Suprapubic skin (tissue), 4 donors: ENCODE results near the gene CRYZL1.

Experiments
- EP300 ChIP-seq: sonication (generic); formaldehyde crosslinking; IDR thresholded peaks from one replicate; pipeline ENCODE4 v1.6.1; 2017; ENCODE audit warnings: antibody characterized with exemption
- POLR2A ChIP-seq, 2 donors: fragments of 450-650 bp; IDR thresholded peaks; one replicate each; pipeline ENCODE4 v1.6.1; 2017; ENCODE audit warnings: antibody characterized with exemption in 2 of 2, mild to moderate bottlenecking in 2 of 2, moderate library complexity in 2 of 2
- POLR2AphosphoS5 ChIP-seq, 3 donors: sonication (generic); formaldehyde crosslinking; IDR thresholded peaks; one replicate each; pipeline ENCODE4 v1.6.1; 2017; ENCODE audit warnings: antibody characterized with exemption in 3 of 3
- TF ChIP-seq, protein P1 (sequence below), 2 donors: fragments of 200-600 bp in 1 of 2; fragments of 450-650 bp in 1 of 2; sonication (generic) in 1 of 2; IDR thresholded peaks; one replicate each; pipeline ENCODE4 v1.5.1; 2016 to 2019; ENCODE audit warnings: antibody characterized with exemption in 2 of 2, mild to moderate bottlenecking in 1 of 2, moderate library complexity in 1 of 2

GRCh38 chr21:33578214-33578613, 63.3 kb downstream of the CRYZL1 start:
- TF ChIP-seq EP300 (no peak), POLR2A (IDR thresholded peaks at IDR 0.05) (no peak), POLR2AphosphoS5 (IDR thresholded peaks at IDR 0.05) (no peak)
- TF ChIP-seq, protein P1, sequence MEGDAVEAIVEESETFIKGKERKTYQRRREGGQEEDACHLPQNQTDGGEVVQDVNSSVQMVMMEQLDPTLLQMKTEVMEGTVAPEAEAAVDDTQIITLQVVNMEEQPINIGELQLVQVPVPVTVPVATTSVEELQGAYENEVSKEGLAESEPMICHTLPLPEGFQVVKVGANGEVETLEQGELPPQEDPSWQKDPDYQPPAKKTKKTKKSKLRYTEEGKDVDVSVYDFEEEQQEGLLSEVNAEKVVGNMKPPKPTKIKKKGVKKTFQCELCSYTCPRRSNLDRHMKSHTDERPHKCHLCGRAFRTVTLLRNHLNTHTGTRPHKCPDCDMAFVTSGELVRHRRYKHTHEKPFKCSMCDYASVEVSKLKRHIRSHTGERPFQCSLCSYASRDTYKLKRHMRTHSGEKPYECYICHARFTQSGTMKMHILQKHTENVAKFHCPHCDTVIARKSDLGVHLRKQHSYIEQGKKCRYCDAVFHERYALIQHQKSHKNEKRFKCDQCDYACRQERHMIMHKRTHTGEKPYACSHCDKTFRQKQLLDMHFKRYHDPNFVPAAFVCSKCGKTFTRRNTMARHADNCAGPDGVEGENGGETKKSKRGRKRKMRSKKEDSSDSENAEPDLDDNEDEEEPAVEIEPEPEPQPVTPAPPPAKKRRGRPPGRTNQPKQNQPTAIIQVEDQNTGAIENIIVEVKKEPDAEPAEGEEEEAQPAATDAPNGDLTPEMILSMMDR (IDR thresholded peaks at IDR 0.05), result no peak
